NCI-H2196 (cell line): ENCODE measurements around the gene XRCC3.

Source experiments
- DNase-seq: peaks from one replicate; lab custom pipeline; 2025; ENCODE audit not compliant: unreplicated experiment; lab: John Stamatoyannopoulos, UW

Gene XRCC3

GRCh38 chr14:103707329-103708263 lies 7.7 kb downstream of the XRCC3 start:
- DNase-seq = no peak

- no peak for DNase-seq
Measured at GRCh38 chr14:103706551-103707328, 8.5 kb downstream of the XRCC3 start.

- DNase-seq = no peak
Measured at GRCh38 chr14:103705504-103706284, 9.6 kb downstream of the XRCC3 start.

GRCh38 chr14:103705118-103705503 lies 10.1 kb downstream of the XRCC3 start:
- no peak for DNase-seq

- no peak for DNase-seq
Measured at GRCh38 chr14:103704708-103705107, 10.5 kb downstream of the XRCC3 start.

- no peak for DNase-seq
Measured at GRCh38 chr14:103703433-103704385, 11.5 kb downstream of the XRCC3 start.

GRCh38 chr14:103702497-103703432 lies 12.5 kb downstream of the XRCC3 start:
- no peak for DNase-seq

GRCh38 chr14:103702095-103702494 lies 13.2 kb downstream of the XRCC3 start:
- no peak for DNase-seq

GRCh38 chr14:103700753-103701490 lies 14.3 kb downstream of the XRCC3 start:
- DNase-seq = no peak

GRCh38 chr14:103699901-103700752 lies 15.1 kb downstream of the XRCC3 start:
- no peak for DNase-seq

- DNase-seq = no peak
Measured at GRCh38 chr14:103699261-103699661, 16.0 kb downstream of the XRCC3 start.

- peak; percentile 54 for DNase-seq
Measured at GRCh38 chr14:103698380-103699260, 16.6 kb downstream of the XRCC3 start.

- DNase-seq = no peak
Measured at GRCh38 chr14:103697603-103698379, 17.5 kb downstream of the XRCC3 start.

GRCh38 chr14:103697206-103697602 lies 18.0 kb downstream of the XRCC3 start:
- DNase-seq = no peak

GRCh38 chr14:103696466-103697071 lies 18.7 kb downstream of the XRCC3 start:
- DNase-seq = no peak
